ENCODE data around the gene CALY.

- TF ChIP-seq CTCF (IDR thresholded peaks at IDR 0.05) (no peak), ZFX (IDR thresholded peaks at IDR 0.05; ENCODE audit: borderline replicate concordance) (no peak)
Measured at GRCh38 chr10:133332936-133333699, 3.6 kb downstream of the CALY start.

Measured in 22Rv1 (cell line).